Osteocyte (in vitro differentiated cells): ENCODE measurements around the gene VIPR1. TPM values are rescaled to one million over a fixed set of nuclear protein-coding genes. Genes with fewer than 3 reads are reported as not detected.

Source experiments
- DNase-seq: peaks from one replicate; pipeline ENCODE4 v3.0.0; 2021; ENCODE audit warnings: mixed read lengths; ENCODE audit not compliant: unreplicated experiment; ENCODE audit errors: extremely low spot score
- H3K27ac Mint-ChIP-seq: one replicate; pipeline ENCODE4 v1.8.0; 2021; ENCODE audit warnings: mild to moderate bottlenecking, mixed read lengths; ENCODE audit not compliant: unreplicated experiment
- H3K27me3 Mint-ChIP-seq: one replicate; pipeline ENCODE4 v1.8.0; 2021; ENCODE audit warnings: mixed read lengths; ENCODE audit not compliant: unreplicated experiment
- H3K36me3 Mint-ChIP-seq: one replicate; pipeline ENCODE4 v1.8.0; 2021; ENCODE audit warnings: mixed read lengths; ENCODE audit not compliant: unreplicated experiment
- H3K4me1 Mint-ChIP-seq: one replicate; pipeline ENCODE4 v1.8.0; 2021; ENCODE audit warnings: mixed read lengths; ENCODE audit not compliant: unreplicated experiment
- H3K4me3 Mint-ChIP-seq: one replicate; pipeline ENCODE4 v1.8.0; 2021; ENCODE audit warnings: mild to moderate bottlenecking, moderate library complexity, mixed read lengths; ENCODE audit not compliant: unreplicated experiment
- H3K9me3 Mint-ChIP-seq: one replicate; pipeline ENCODE4 v1.8.0; 2021; ENCODE audit warnings: mixed read lengths; ENCODE audit not compliant: unreplicated experiment
- CTCF ChIP-seq: fragments of 200-600 bp; sonication (generic); IDR thresholded peaks from 2 replicates; pipeline ENCODE4 v1.5.0; 2021; ENCODE audit warnings: antibody characterized with exemption, mild to moderate bottlenecking, moderate library complexity
- total RNA-seq: library from RNA; stranded (reverse); gene quantifications from 2 replicates; pipeline ENCODE4 v1.2.1, GENCODE V29; 2021

Gene VIPR1
- total RNA-seq, 1 donor from 2014 or later: 8.9 TPM

DNA sequence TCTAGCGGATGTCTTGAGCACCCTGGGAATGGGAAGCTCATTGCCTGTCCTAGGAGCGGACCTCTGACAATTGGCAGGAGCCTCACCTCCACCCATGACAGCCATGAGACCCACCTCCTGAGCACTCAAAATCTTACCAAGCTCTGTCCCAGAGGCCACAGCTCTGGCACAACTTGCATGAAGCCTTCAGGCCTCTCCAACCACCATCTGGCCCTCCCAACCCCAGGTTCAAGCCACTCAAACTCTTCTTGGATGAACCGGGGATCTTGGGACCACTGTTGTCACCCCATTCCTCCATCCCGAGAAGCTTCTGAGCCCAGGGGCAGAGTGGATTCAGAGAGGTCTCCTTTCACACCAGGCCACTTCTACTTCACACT lies 1.5 kb downstream of the VIPR1 start:
- Mint-ChIP-seq H3K4me1 (peaks cover 23% of the 10 kb centered on the region), H3K27ac (no peak overlapping the region), H3K36me3 (no peaks in the 10 kb centered on the region), H3K27me3 (peaks cover 41% of the 10 kb centered on the region), H3K4me3 (peak overlapping the region; percentile 14), H3K9me3 (no peaks in the 10 kb centered on the region)
- TF ChIP-seq CTCF: no peak
- DNase-seq: peak; percentile 63

DNA sequence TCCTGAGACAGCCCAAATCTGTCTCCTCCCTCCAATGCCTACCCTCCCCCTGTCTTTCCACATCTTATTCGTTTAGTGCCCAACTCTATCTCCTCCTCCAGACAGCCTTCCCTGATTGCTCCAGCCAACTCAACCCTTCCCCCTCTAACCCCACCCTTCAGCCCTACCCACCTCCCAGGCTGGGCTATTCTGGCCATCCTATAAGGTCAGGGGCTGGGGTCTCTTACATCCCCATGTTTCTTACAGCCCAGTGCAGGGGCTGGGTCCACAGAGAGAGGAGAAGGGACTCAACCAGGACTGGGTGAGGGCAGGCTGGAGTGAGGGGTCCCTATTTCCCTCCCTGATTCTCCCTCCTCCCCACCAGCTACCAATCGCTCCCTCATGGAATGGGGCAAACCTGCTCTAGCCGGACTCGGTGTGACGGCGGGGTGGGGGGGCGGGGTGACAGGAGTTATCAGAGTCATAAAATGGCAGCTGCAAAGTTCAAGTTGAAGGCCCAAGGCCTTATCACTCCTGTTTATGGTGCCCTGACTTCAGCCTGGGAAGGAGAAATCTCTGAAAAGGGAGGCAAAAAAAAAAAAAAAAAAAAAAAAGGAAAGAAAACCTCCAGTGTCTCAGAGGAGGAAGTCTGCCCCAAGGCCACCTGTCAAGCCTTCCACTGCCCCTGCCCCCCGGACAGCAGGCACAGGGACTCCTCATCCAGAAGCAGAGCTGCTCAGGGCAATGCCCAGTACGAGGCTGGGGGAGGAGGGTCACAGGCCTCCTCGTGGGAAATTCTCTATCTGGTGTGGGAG lies 2.1 kb downstream of the VIPR1 start:
- peak; percentile 65 for DNase-seq
- Mint-ChIP-seq H3K4me3 (no peak overlapping the region), H3K27me3 (peaks cover 44% of the 10 kb centered on the region), H3K9me3 (no peaks in the 10 kb centered on the region), H3K36me3 (no peaks in the 10 kb centered on the region), H3K4me1 (peaks cover 23% of the 10 kb centered on the region), H3K27ac (no peak overlapping the region)
- TF ChIP-seq CTCF: no peak

DNA sequence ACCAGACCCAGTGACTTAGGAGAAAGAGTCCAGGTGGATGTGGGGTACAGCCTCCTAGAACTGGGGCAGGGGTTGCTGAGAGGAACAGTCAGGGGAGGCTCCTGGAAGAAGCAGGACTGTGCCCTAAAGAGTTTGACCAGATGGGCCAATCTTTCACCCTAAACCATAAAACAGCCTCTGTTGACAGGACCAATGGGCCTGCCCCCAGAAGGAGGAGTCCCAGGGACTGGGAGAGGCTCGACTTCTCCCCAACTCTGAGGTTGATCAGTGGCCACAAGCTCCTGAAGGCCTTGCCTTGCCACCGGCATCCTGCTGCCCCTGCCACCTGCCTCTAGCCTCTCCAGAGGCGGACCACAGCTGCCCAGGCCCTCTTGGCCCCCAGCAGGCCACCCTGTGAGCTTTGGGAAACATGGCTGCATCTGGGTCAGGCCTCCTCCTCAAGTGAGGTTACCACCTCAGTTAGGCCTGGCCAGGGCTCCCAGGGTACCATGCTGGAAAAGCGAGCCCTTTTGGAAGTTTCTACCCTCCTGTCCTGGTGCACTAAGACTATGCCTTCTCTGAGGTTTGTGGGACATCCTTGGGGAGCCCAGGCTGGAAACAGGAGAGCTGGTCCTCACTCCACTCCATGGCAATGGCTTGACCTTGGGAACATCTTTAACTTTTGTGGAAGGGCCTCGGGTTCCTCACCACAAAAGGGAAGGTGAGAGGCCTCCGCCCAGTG lies 2.8 kb downstream of the VIPR1 start:
- TF ChIP-seq CTCF: no peak
- Mint-ChIP-seq H3K27ac (no peak overlapping the region), H3K4me1 (peaks cover 23% of the 10 kb centered on the region), H3K36me3 (no peaks in the 10 kb centered on the region), H3K27me3 (peaks cover 43% of the 10 kb centered on the region), H3K4me3 (no peak overlapping the region), H3K9me3 (no peaks in the 10 kb centered on the region)
- peak; percentile 80 for DNase-seq

DNA sequence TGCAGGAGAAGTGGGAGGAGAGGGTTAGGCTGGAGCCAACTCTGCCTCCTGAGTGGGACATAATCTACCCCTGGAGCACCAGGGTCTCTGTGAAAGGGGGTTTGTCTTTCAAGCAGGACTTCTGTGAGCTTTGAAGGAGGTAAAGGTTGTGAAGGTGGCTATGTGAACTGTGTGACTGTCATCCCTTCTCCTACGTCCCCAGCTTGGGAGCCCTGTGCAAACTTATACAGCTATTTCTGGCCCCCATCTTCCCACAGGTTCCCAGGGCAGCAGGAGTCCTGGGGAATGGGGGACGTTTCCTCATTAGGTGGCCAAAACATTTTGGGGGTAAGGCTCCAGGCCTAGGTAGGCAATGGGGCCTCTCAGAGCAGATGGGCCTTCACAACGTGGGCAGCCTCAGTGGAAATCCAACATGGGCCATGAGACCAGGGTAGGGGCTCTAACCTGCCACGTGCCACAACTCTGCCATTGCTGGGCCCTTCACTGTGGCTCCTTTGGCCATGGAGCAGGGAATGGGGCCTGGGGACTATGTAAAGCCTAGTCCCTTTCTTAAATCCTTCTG lies 3.5 kb downstream of the VIPR1 start:
- Mint-ChIP-seq H3K27ac (no peak overlapping the region), H3K36me3 (no peaks in the 10 kb centered on the region), H3K4me1 (peaks cover 17% of the 10 kb centered on the region), H3K4me3 (no peak overlapping the region), H3K27me3 (peaks cover 40% of the 10 kb centered on the region), H3K9me3 (no peaks in the 10 kb centered on the region)
- DNase-seq: peak; percentile 60
- TF ChIP-seq CTCF: no peak

- H3K36me3 Mint-ChIP-seq: no peaks in the 10 kb centered on the region
- H3K27me3 Mint-ChIP-seq: peaks cover 34% of the 10 kb centered on the region
- no peaks in the 10 kb centered on the region for H3K9me3 Mint-ChIP-seq
- peaks cover 5% of the 10 kb centered on the region for H3K4me1 Mint-ChIP-seq
- no peak overlapping the region for H3K4me3 Mint-ChIP-seq
- TF ChIP-seq CTCF: no peak
- H3K27ac Mint-ChIP-seq: no peak overlapping the region
- peak; percentile 23 for DNase-seq
These were observed 4.8 kb downstream of the VIPR1 start for GRCh38 chr3:42507252-42507651.
